Muscle of arm (tissue), 12 donors: ENCODE results near the gene VPS4B. TPM values are rescaled to one million over a fixed set of nuclear protein-coding genes. Genes with fewer than 3 reads are reported as not detected.

ENCODE experiments used
- DNase-seq: peaks from one replicate; pipeline ENCODE4 v3.0.0-alpha.2; 2013
- polyA plus RNA-seq, 12 donors: library from polyadenylated mRNA; unstranded; fragments of 120-200 nt; gene quantifications; one replicate each; pipeline ENCODE4 v1.2.1, GENCODE V29; 2013; ENCODE audit not compliant: insufficient read length in 12 of 12

Gene VPS4B
- polyA plus RNA-seq, 12 donors = 24.6 to 65.1 (median 31.3) TPM; not detected in 1

- no peak for DNase-seq
Measured at GRCh38 chr18:63438181-63438580, 15.9 kb upstream of the VPS4B start.

GRCh38 chr18:63433334-63433866, 11.1 kb upstream of the VPS4B start:
- DNase-seq = peak; percentile 83

GRCh38 chr18:63431180-63431579, 8.9 kb upstream of the VPS4B start:
- no peak for DNase-seq

- DNase-seq = no peak
Measured at GRCh38 chr18:63430526-63430925, 8.2 kb upstream of the VPS4B start.

GRCh38 chr18:63427558-63427957, 5.3 kb upstream of the VPS4B start:
- no peak for DNase-seq

GRCh38 chr18:63422864-63423304, 608 bp upstream of the VPS4B start:
- no peak for DNase-seq

- no peak for DNase-seq
Measured at GRCh38 chr18:63421514-63421913, 762 bp downstream of the VPS4B start.

- no peak for DNase-seq
Measured at GRCh38 chr18:63412953-63413352, 9.3 kb downstream of the VPS4B start.

GRCh38 chr18:63410792-63411191, 11.5 kb downstream of the VPS4B start:
- no peak for DNase-seq

- DNase-seq = no peak
Measured at GRCh38 chr18:63409301-63409700, 13.0 kb downstream of the VPS4B start.

- no peak for DNase-seq
Measured at GRCh38 chr18:63407734-63408133, 14.5 kb downstream of the VPS4B start.

- DNase-seq = no peak
Measured at GRCh38 chr18:63405986-63406385, 16.3 kb downstream of the VPS4B start.

GRCh38 chr18:63402246-63403162, 19.8 kb downstream of the VPS4B start:
- DNase-seq = no peak

- no peak for DNase-seq
Measured at GRCh38 chr18:63399300-63399699, 23.0 kb downstream of the VPS4B start.

- DNase-seq = no peak
Measured at GRCh38 chr18:63397349-63397748, 24.9 kb downstream of the VPS4B start.

- DNase-seq = no peak
Measured at GRCh38 chr18:63395503-63395902, 26.8 kb downstream of the VPS4B start.

GRCh38 chr18:63394954-63395353, 27.3 kb downstream of the VPS4B start:
- no peak for DNase-seq

GRCh38 chr18:63387861-63388260, 34.4 kb downstream of the VPS4B start:
- DNase-seq = peak; percentile 19

- no peak for DNase-seq
Measured at GRCh38 chr18:63382843-63383242, 39.4 kb downstream of the VPS4B start.

GRCh38 chr18:63379639-63379962, 42.7 kb downstream of the VPS4B start:
- no peak for DNase-seq

- DNase-seq = no peak
Measured at GRCh38 chr18:63378919-63379638, 43.2 kb downstream of the VPS4B start.

GRCh38 chr18:63377275-63377980, 44.8 kb downstream of the VPS4B start:
- DNase-seq = no peak
